Glutamatergic neuron (in vitro differentiated cells): ENCODE data around the gene PPP2R1A. TPM values are rescaled to one million over a fixed set of nuclear protein-coding genes. Genes with fewer than 3 reads are reported as not detected.

Experiments
- DNase-seq: peaks from one replicate; pipeline ENCODE4 v3.0.0; 2022
- H3K27ac Mint-ChIP-seq: one replicate; pipeline ENCODE4 v1.8.0; 2020; ENCODE audit warnings: mild to moderate bottlenecking, mixed read lengths, inconsistent platforms; ENCODE audit not compliant: unreplicated experiment
- H3K27me3 Mint-ChIP-seq: one replicate; pipeline ENCODE4 v1.8.0; 2020; ENCODE audit warnings: mild to moderate bottlenecking, moderate library complexity, mixed read lengths, inconsistent platforms; ENCODE audit not compliant: unreplicated experiment
- H3K36me3 Mint-ChIP-seq: one replicate; pipeline ENCODE4 v1.8.0; 2020; ENCODE audit warnings: mild to moderate bottlenecking, mixed read lengths, inconsistent platforms; ENCODE audit not compliant: unreplicated experiment
- H3K4me1 Mint-ChIP-seq: one replicate; pipeline ENCODE4 v1.8.0; 2020; ENCODE audit warnings: mild to moderate bottlenecking, low read depth, mixed read lengths, inconsistent platforms; ENCODE audit not compliant: unreplicated experiment
- H3K4me3 Mint-ChIP-seq: one replicate; pipeline ENCODE4 v1.8.0; 2020; ENCODE audit warnings: mild to moderate bottlenecking, mixed read lengths, inconsistent platforms; ENCODE audit not compliant: unreplicated experiment
- H3K9me3 Mint-ChIP-seq: one replicate; pipeline ENCODE4 v1.8.0; 2020; ENCODE audit warnings: mild to moderate bottlenecking, moderate library complexity, mixed read lengths, inconsistent platforms; ENCODE audit not compliant: unreplicated experiment
- CTCF ChIP-seq: fragments of 200-600 bp; sonication (generic); IDR thresholded peaks from one replicate; pipeline ENCODE4 v1.5.0; 2021; ENCODE audit not compliant: partially characterized antibody, unreplicated experiment
- total RNA-seq: library from RNA; stranded (reverse); fragmentation: NEBNext Ultra II Directional; extraction: Animal tissue kit (Norgen Biotek cat#: 25700); gene quantifications from one replicate; pipeline ENCODE4 v1.2.1, GENCODE V29; 2021; ENCODE audit not compliant: unreplicated experiment

PPP2R1A gene
- total RNA-seq, 1 donor from 2014 or later = 311 TPM

- Mint-ChIP-seq H3K36me3 (peaks cover 14% of the 10 kb centered on the region), H3K9me3 (peaks cover 3% of the 10 kb centered on the region), H3K27ac (peak overlapping the region; percentile 2), H3K27me3 (peaks cover 2% of the 10 kb centered on the region), H3K4me3 (no peak overlapping the region), H3K4me1 (peaks cover 4% of the 10 kb centered on the region)
- no peak for DNase-seq
- no peak for TF ChIP-seq CTCF
Measured at GRCh38 chr19:52226652-52227051, 36.8 kb downstream of the PPP2R1A start.

GRCh38 chr19:52227196-52227940 lies 37.5 kb downstream of the PPP2R1A start:
- Mint-ChIP-seq H3K9me3 (peaks cover 3% of the 10 kb centered on the region), H3K27ac (no peak overlapping the region), H3K4me3 (no peak overlapping the region), H3K27me3 (peaks cover 2% of the 10 kb centered on the region), H3K4me1 (peaks cover 4% of the 10 kb centered on the region), H3K36me3 (peaks cover 19% of the 10 kb centered on the region)
- no peak for DNase-seq
- TF ChIP-seq CTCF = no peak

GRCh38 chr19:52227980-52228379 lies 38.1 kb downstream of the PPP2R1A start:
- Mint-ChIP-seq H3K4me3 (no peak overlapping the region), H3K27me3 (peaks cover 2% of the 10 kb centered on the region), H3K36me3 (peaks cover 19% of the 10 kb centered on the region), H3K9me3 (peaks cover 3% of the 10 kb centered on the region), H3K4me1 (peaks cover 4% of the 10 kb centered on the region), H3K27ac (no peak overlapping the region)
- TF ChIP-seq CTCF = no peak
- DNase-seq = no peak

- H3K36me3 Mint-ChIP-seq = peaks cover 13% of the 10 kb centered on the region
- H3K4me3 Mint-ChIP-seq = no peak overlapping the region
- peaks cover 2% of the 10 kb centered on the region for H3K27me3 Mint-ChIP-seq
- H3K9me3 Mint-ChIP-seq = peaks cover 3% of the 10 kb centered on the region
- peaks cover 4% of the 10 kb centered on the region for H3K4me1 Mint-ChIP-seq
- H3K27ac Mint-ChIP-seq = no peak overlapping the region
- no peak for TF ChIP-seq CTCF
- DNase-seq = no peak
Measured at GRCh38 chr19:52229524-52229923, 39.7 kb downstream of the PPP2R1A start.

DNA sequence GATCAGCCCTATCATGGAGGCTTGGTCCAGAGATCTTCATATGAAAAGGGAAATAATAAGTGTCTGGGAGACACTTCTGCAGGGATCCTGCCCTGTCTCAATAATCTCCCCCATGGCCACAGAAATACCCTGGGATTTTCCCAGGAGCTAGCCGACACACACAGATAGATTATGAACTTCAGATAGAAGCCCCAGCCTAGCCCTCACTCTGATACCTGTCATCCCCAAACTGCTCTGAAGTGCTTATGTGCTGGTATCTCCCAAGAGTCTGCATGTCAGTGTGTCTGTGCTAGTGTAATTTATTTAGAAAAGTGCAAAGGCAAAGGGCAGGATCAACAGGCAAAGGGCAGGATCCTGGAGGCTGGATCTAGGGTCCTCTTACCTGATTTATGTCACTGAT lies 40.8 kb downstream of the PPP2R1A start:
- Mint-ChIP-seq H3K4me1 (peaks cover 4% of the 10 kb centered on the region), H3K4me3 (no peak overlapping the region), H3K9me3 (peaks cover 3% of the 10 kb centered on the region), H3K27me3 (peaks cover 2% of the 10 kb centered on the region), H3K27ac (peak overlapping the region; percentile 24), H3K36me3 (peaks cover 13% of the 10 kb centered on the region)
- no peak for DNase-seq
- no peak for TF ChIP-seq CTCF
